ENCODE data around the gene LARP1. TPM values are rescaled to one million over a fixed set of nuclear protein-coding genes. Genes with fewer than 3 reads are reported as not detected.

LARP1 gene
- total RNA-seq, 2 experiments from 2014 or later = 341 to 343 TPM

DNA sequence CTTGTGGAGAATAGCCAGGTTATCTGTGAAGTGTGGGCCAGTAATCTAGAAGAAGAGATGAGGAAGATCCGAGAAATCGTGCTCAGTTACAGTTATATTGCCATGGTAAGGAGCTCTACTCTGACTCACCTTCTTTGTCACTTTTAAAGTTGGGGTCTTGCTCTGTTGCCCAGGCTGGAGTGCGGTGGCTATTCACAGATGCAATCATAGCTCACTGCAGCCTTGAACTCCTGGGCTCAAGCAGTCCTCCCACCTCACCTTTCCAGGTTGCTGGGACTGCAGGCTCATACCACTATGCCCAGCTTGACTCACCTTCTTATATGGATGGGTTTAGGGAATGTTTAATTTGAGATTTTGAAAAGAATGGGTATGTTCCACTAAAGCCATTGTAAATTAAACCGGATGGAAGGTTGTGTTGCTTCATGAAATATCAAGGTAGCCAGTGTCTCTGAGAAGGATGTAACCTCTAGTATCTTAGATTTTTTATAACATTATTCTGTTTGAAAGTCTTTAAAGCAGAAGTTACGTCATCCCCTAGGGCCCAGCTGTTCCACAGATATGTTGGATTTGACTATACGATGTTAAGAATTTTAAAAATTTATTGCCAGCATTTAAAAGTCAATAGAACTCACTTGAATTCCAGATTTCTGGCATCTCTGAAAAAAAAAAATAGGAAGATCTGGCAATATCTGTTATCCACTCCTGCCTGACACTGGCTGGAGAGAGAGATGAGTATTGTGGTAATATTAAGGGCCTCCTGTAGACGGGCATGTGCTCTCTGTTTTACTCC lies 108.3 kb downstream of the LARP1 start:
- CTCF ChIA-PET = no interaction called here
- POLR2A ChIA-PET = interaction anchor here (1.9 kb wide), 1 partner anchor 74 kb away, joined by 5 read pairs; the partner anchor contains the start of gene GEMIN5

GRCh38 chr5:154865466-154866184 lies 110.4 kb downstream of the LARP1 start:
- ChIA-PET POLR2A (no interaction called here), CTCF (no interaction called here)

DNA sequence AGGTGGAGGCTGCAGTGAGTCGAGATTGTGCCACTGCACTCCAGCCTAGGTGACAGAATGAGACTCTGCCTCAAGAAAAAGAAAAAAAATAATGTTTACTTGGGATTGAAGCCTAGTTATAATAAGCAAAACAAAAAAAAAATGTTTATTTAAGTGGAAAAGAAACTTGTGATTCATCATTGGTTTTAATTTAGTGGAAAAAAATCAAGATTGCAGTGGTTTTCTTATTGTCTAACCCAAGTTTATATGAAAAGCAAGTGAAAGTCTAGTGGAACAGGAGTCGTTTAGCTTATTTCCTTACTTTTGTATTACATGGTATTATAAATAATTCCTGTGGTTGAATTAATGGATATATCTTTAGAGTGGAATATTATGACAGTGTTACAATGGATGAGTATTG lies 111.7 kb downstream of the LARP1 start:
- ChIA-PET CTCF (no interaction called here), POLR2A (no interaction called here)

Other genes with a start within 250 kb of the LARP1 start
- gene FAXDC2, start 95.2 kb downstream of the LARP1 start, total RNA-seq = not detected
- gene CNOT8, start 103.2 kb downstream of the LARP1 start, total RNA-seq = 10 to 100 TPM; 49.0 to 50.0 TPM
- gene GEMIN5, start 182.8 kb downstream of the LARP1 start, total RNA-seq = 10 to 100 TPM; 46.0 to 48.8 TPM
- gene MRPL22, start 185.7 kb downstream of the LARP1 start, total RNA-seq = 10 to 100 TPM; 83.1 to 87.5 TPM

All from activated CD8-positive, alpha-beta memory T cell treated with anti-CD3 and anti-CD28 coated beads for 36 hours (primary cell).